HepG2 (cell line): ENCODE measurements around the gene KIAA1217. TPM values are rescaled to one million over a fixed set of nuclear protein-coding genes. Genes with fewer than 3 reads are reported as not detected.

Experiments used
- ATAC-seq: fragments of 200-7000 bp; cut with Tn5 transposase; 3 replicates; pipeline ENCODE4 v1.9.1; 2020; ENCODE audit warnings: mild to moderate bottlenecking, moderate library complexity
- BruUV-seq: library from RNA; stranded (reverse); fragments of 400-500 nt; replicated peaks from 2 replicates; lab custom pipeline; 2021; lab: Mats Ljungman, UMichigan
- CTCF ChIA-PET: fragments of 300-600 bp; formaldehyde crosslinking; extraction: SDS; loops from one replicate; lab custom pipeline; 2021; ENCODE audit warnings: low total read pairs, inconsistent platforms, low intra/inter-chr PET ratio; lab: Yijun Ruan, JAX
- POLR2A ChIA-PET: fragments of 350-600 bp; sonication (Branson Sonifier 250); formaldehyde crosslinking; loops from one replicate; lab custom pipeline; 2020; ENCODE audit warnings: antibody characterized with exemption, inconsistent platforms; lab: Yijun Ruan, JAX
- DNase-seq: peaks from one replicate; pipeline ENCODE4 v3.0.0-alpha.2; 2015; ENCODE audit warnings: low spot score
- FAIRE-seq: peaks from 3 replicates; lab custom pipeline; 2011; peaks lifted over from hg19 to GRCh38; lab: Jason Lieb, UNC
- H2AFZ ChIP-seq: one replicate; pipeline ENCODE4 v1.6.1; 2011; ENCODE audit warnings: low read length, inconsistent platforms
- H3K27ac ChIP-seq: fragments of 300-600 bp; 3 replicates; pipeline ENCODE4 v1.8.0; 2011; ENCODE audit warnings: mixed run types, mild to moderate bottlenecking, mixed read lengths, low read length, inconsistent platforms; ENCODE audit not compliant: insufficient read depth; ENCODE audit errors: extremely low read length
- H3K27me3 ChIP-seq, 2 experiments: fragments of 200-600 bp in 1 of 2; 2 replicates in 1 of 2; 3 replicates in 1 of 2; pipeline versions ENCODE4 v1.6.0 to v1.8.0; 2011; ENCODE audit warnings: low read length in 2 of 2, mild to moderate bottlenecking in 2 of 2, moderate library complexity in 2 of 2, inconsistent platforms in 1 of 2; ENCODE audit not compliant: insufficient read depth in 2 of 2, control insufficient read depth in 1 of 2
- H3K36me3 ChIP-seq, 2 experiments: fragments of 200-600 bp in 1 of 2; replicated peaks in 1 of 2; 2 replicates in 1 of 2; 3 replicates in 1 of 2; pipeline versions ENCODE4 v1.5.1 to v1.8.0; 2011; ENCODE audit warnings: low read length in 2 of 2, inconsistent platforms in 1 of 2; ENCODE audit not compliant: insufficient read depth in 2 of 2, control insufficient read depth in 1 of 2
- H3K4me1 ChIP-seq: 2 replicates; pipeline ENCODE4 v1.5.1; 2012; ENCODE audit warnings: low read length, inconsistent platforms; ENCODE audit not compliant: insufficient read depth
- H3K4me2 ChIP-seq: 2 replicates; pipeline ENCODE4 v1.6.0; 2011; ENCODE audit warnings: low read depth, low read length, inconsistent platforms
- H3K4me3 ChIP-seq, 3 experiments: fragments of 200-600 bp in 1 of 3; sonication (generic), shearing (Covaris generic) in 1 of 3; replicated peaks in 1 of 3; 2 replicates each; pipeline ENCODE4 v1.5.1; 2011 to 2016; ENCODE audit warnings: low read length in 3 of 3, inconsistent platforms in 2 of 3, low read depth in 2 of 3, mild to moderate bottlenecking in 2 of 3, control low read depth in 1 of 3, mixed read lengths in 1 of 3; ENCODE audit not compliant: insufficient read depth in 1 of 3
- H3K79me2 ChIP-seq: one replicate; pipeline ENCODE4 v1.6.1; 2011; ENCODE audit warnings: low read length, inconsistent platforms; ENCODE audit not compliant: insufficient read depth
- H3K9ac ChIP-seq: 2 replicates; pipeline ENCODE4 v1.6.0; 2011; ENCODE audit warnings: mild to moderate bottlenecking, low read depth, low read length, inconsistent platforms; ENCODE audit not compliant: insufficient read depth
- H3K9me3 ChIP-seq: 2 replicates; pipeline ENCODE4 v1.5.1; 2012; ENCODE audit warnings: mild to moderate bottlenecking, low read length
- H4K20me1 ChIP-seq: 2 replicates; pipeline ENCODE4 v1.6.0; 2011; ENCODE audit warnings: inconsistent platforms, mild to moderate bottlenecking, low read length, moderate library complexity; ENCODE audit not compliant: insufficient read depth
- ADNP ChIP-seq: sonication (generic); formaldehyde crosslinking; IDR thresholded peaks from 2 replicates; pipeline ENCODE4 v1.4.0; 2020; ENCODE audit warnings: missing genetic modification reagents
- ATRX ChIP-seq: sonication (generic); formaldehyde crosslinking; IDR thresholded peaks from 2 replicates; pipeline ENCODE4 v1.4.0; 2020; ENCODE audit warnings: missing genetic modification reagents, borderline replicate concordance
- CHD4 ChIP-seq: fragments of 200-600 bp; sonication (generic); IDR thresholded peaks from 2 replicates; pipeline ENCODE4 v1.7.0; 2017; ENCODE audit warnings: mild to moderate bottlenecking, low read length, borderline replicate concordance
- PLSCR1 ChIP-seq: sonication (generic); formaldehyde crosslinking; IDR thresholded peaks from 2 replicates; pipeline ENCODE4 v1.5.0; 2020; ENCODE audit warnings: missing genetic modification reagents, mild to moderate bottlenecking, borderline replicate concordance
- TBX2 ChIP-seq: sonication (generic); formaldehyde crosslinking; IDR thresholded peaks from 2 replicates; pipeline ENCODE4 v1.5.0; 2020; ENCODE audit warnings: missing genetic modification reagents, mild to moderate bottlenecking, borderline replicate concordance
- ZIK1 ChIP-seq: sonication (generic); formaldehyde crosslinking; IDR thresholded peaks from 2 replicates; pipeline ENCODE4 v1.5.0; 2020; ENCODE audit warnings: mild to moderate bottlenecking, low read depth, missing genetic modification reagents, borderline replicate concordance
- ZNF317 ChIP-seq: sonication (generic); formaldehyde crosslinking; IDR thresholded peaks from 2 replicates; pipeline ENCODE4 v1.5.0; 2020; ENCODE audit warnings: mild to moderate bottlenecking, missing genetic modification reagents
- ZNF407 ChIP-seq: sonication (generic); formaldehyde crosslinking; IDR thresholded peaks from one replicate; pipeline ENCODE4 v1.5.1; 2020; ENCODE audit warnings: mild to moderate bottlenecking, missing genetic modification reagents; ENCODE audit errors: not compliant biosample characterization
- ZNF598 ChIP-seq: sonication (generic); formaldehyde crosslinking; IDR thresholded peaks from 2 replicates; pipeline ENCODE4 v1.5.1; 2020; ENCODE audit warnings: mild to moderate bottlenecking, missing genetic modification reagents, borderline replicate concordance
- WGBS: methylation state at CpG from one replicate; pipeline ENCODE4 v1.1.6; 2017; ENCODE audit warnings: low lambda C conversion rate; 5-methylcytosine and 5-hydroxymethylcytosine counted together
- in situ Hi-C: cut with HindIII; loops from 2 replicates; pipeline ENCODE4 v1.10.0; 2017; ENCODE audit warnings: low pct_unique_long_range_greater_than_20kb; ENCODE audit not compliant: extremely low pct_ligation_motif_present
- intact Hi-C: fragments of 100-400 bp; cut with micrococcal nuclease; formaldehyde crosslinking; loops from one replicate; pipeline ENCODE4 v1.10.0; 2022; ENCODE audit not compliant: unreplicated experiment
- polyA plus RNA-seq, 8 experiments: library from polyadenylated mRNA; depleted of rRNA in 3 of 8; stranded (reverse) in 7 of 8; unstranded in 1 of 8; fragments of >200 nt; fragmentation: Illumina TruSeq in 4 of 8; extraction: Trizol in 4 of 8; gene quantifications; 2 replicates each; pipeline versions ENCODE4 v1.2.1 to v1.2.3, GENCODE V29; 2011 to 2016; ENCODE audit warnings: low read depth in 4 of 8, missing spikeins in 1 of 8, mixed read lengths in 1 of 8; ENCODE audit not compliant: insufficient read depth in 1 of 8
- total RNA-seq, 5 experiments: library from RNA; depleted of rRNA; stranded (reverse); fragments of >200 nt; fragmentation: Illumina TruSeq; extraction: Trizol; gene quantifications; 2 replicates each; pipeline ENCODE4 v1.2.3, GENCODE V29; 2016; ENCODE audit warnings: low read depth in 1 of 5

KIAA1217 gene
- total and polyA plus RNA-seq, 2 of the 13 experiments (the other 11 are each of a cell fraction or from before 2014, with no cell fraction given): 4.6 to 10.9 TPM

GRCh38 chr10:24556126-24556749, 347.3 kb downstream of the KIAA1217 start:
- H3K4me3 ChIP-seq: no peak overlapping the region
- peak overlapping the region; percentile 44; the same call in 1 of the 2 replicates for H3K4me2 ChIP-seq
- H3K9me3 ChIP-seq: no peaks in the 10 kb centered on the region
- CTCF ChIA-PET: interaction anchor here (0.7 to 1.9 kb wide), 5 partner anchors 38 to 562 kb away, joined by 3 to 11 read pairs (median 4); no protein-coding TSS in a partner anchor
- H2AFZ ChIP-seq: no peak overlapping the region
- H3K27ac ChIP-seq: no peak overlapping the region
- H3K27me3 ChIP-seq: no peaks in the 10 kb centered on the region
- H3K79me2 ChIP-seq: no peaks in the 10 kb centered on the region
- BruUV-seq: no TSS peak
- H3K4me1 ChIP-seq: peaks cover 42% of the 10 kb centered on the region
- intact Hi-C loops: loop anchor here (5.0 to 10.0 kb wide), 3 partner anchors 54 to 564 kb away; no protein-coding TSS in a partner anchor
- POLR2A ChIA-PET: interaction anchor here (1.0 to 1.1 kb wide), 2 partner anchors 14 to 45 kb away, joined by 3 to 6 read pairs; no protein-coding TSS in a partner anchor
- TF ChIP-seq CHD4 (no peak), ZNF407 (CRISPR knock-in tag) (no peak), ZNF598 (CRISPR knock-in tag) (no peak), ADNP (CRISPR knock-in tag) (no peak), TBX2 (CRISPR knock-in tag) (no peak), PLSCR1 (CRISPR knock-in tag) (no peak), ZNF317 (CRISPR knock-in tag) (no peak), ATRX (no peak), ZIK1 (CRISPR knock-in tag) (no peak)
- TF ChIP-seq, all 625 proteins: peak for 0
- in situ Hi-C loops: loop anchor here (10.0 kb wide), 1 partner anchor 351 kb away; the partner anchor contains the start of gene KIAA1217
- FAIRE-seq: no peak
- ATAC-seq: no peak
- no peak for DNase-seq
- no peaks in the 10 kb centered on the region for H4K20me1 ChIP-seq
- no peak overlapping the region; the same call in 1 of the 2 replicates for H3K9ac ChIP-seq
- 79% methylated on average over 4 of the region's 4 CpGs for WGBS
- H3K36me3 ChIP-seq: no peaks in the 10 kb centered on the region
